ENCODE data around the gene PRSS36. TPM values are rescaled to one million over a fixed set of nuclear protein-coding genes. Genes with fewer than 3 reads are reported as not detected.

Gene PRSS36
- total RNA-seq, 2 experiments from 2014 or later = not detected

GRCh38 chr16:31182391-31182790 lies 32.5 kb upstream of the PRSS36 start:
- Histone ChIP-seq H3K36me3 (ENCODE audit: insufficient read depth, low read length) (peaks cover 74% of the 10 kb centered on the region), H3K27ac (ENCODE audit: low read depth, low read length, poor library complexity, severe bottlenecking) (no peak overlapping the region), H4K20me1 (ENCODE audit: insufficient read depth, low read length) (peaks cover 57% of the 10 kb centered on the region), H2AFZ (ENCODE audit: low read length) (no peak overlapping the region), H3K9me3 (ENCODE audit: low read length) (no peaks in the 10 kb centered on the region), H3K4me1 (ENCODE audit: insufficient read depth, low read length, poor library complexity, severe bottlenecking) (peaks cover 34% of the 10 kb centered on the region), H3K4me3 (ENCODE audit: low read depth, low read length, poor library complexity, severe bottlenecking) (peak overlapping the region; percentile 90), H3K79me2 (ENCODE audit: insufficient read depth, low read depth, low read length) (peaks cover 85% of the 10 kb centered on the region), H3K4me2 (ENCODE audit: low read length) (peak overlapping the region; percentile 80), H3K9me2 (ENCODE audit: insufficient read depth, low read length) (no peaks in the 10 kb centered on the region)
- DNase-seq (ENCODE audit: low spot score) = no peak
- ChIA-PET CTCF (ENCODE audit: unreplicated experiment) (no interaction called here), POLR2A (interaction anchor here (2.0 kb wide), 1 partner anchor 65 kb away, joined by 4 read pairs; the partner anchor contains the start of gene KAT8)
- no peak for TF ChIP-seq CTCF (conservative IDR thresholded peaks at IDR 0.05; ENCODE audit: low read length)
- TF ChIP-seq EZH2phosphoT487 (IDR thresholded peaks at IDR 0.05; ENCODE audit: borderline replicate concordance, low read depth, low read length) = no peak
- no TSS peak for BruUV-seq (replicated peaks)
- intact Hi-C loops (cut with micrococcal nuclease; ENCODE audit: unreplicated experiment) = no loop called here

- TF ChIP-seq CTCF (conservative IDR thresholded peaks at IDR 0.05; ENCODE audit: low read length) (no peak), EZH2phosphoT487 (IDR thresholded peaks at IDR 0.05; ENCODE audit: borderline replicate concordance, low read depth, low read length) (no peak)
- Histone ChIP-seq H3K9me2 (ENCODE audit: insufficient read depth, low read length) (no peaks in the 10 kb centered on the region), H2AFZ (ENCODE audit: low read length) (no peak overlapping the region), H3K9me3 (ENCODE audit: low read length) (no peaks in the 10 kb centered on the region), H3K4me2 (ENCODE audit: low read length) (peak overlapping the region; percentile 80), H3K79me2 (ENCODE audit: insufficient read depth, low read depth, low read length) (peaks cover 74% of the 10 kb centered on the region), H3K4me3 (ENCODE audit: low read depth, low read length, poor library complexity, severe bottlenecking) (peak overlapping the region; percentile 90), H3K36me3 (ENCODE audit: insufficient read depth, low read length) (peaks cover 62% of the 10 kb centered on the region), H4K20me1 (ENCODE audit: insufficient read depth, low read length) (peaks cover 48% of the 10 kb centered on the region), H3K27ac (ENCODE audit: low read depth, low read length, poor library complexity, severe bottlenecking) (peak overlapping the region; percentile 81), H3K4me1 (ENCODE audit: insufficient read depth, low read length, poor library complexity, severe bottlenecking) (peaks cover 44% of the 10 kb centered on the region)
- CTCF ChIA-PET (ENCODE audit: unreplicated experiment) = no interaction called here
- TSS peak; percentile 64 for BruUV-seq (replicated peaks)
- intact Hi-C loops (cut with micrococcal nuclease; ENCODE audit: unreplicated experiment) = no loop called here
- POLR2A ChIA-PET = interaction anchor here (0.9 to 1.5 kb wide), 3 partner anchors 21 to 112 kb away, joined by 3 to 10 read pairs (median 4); partner anchors contain the start of gene PYCARD
- DNase-seq (ENCODE audit: low spot score) = peak; percentile 48
These were observed 31.4 kb upstream of the PRSS36 start for GRCh38 chr16:31181102-31181830.
